Hepatocyte (in vitro differentiated cells): ENCODE results near the gene KLHL42. TPM values are rescaled to one million over a fixed set of nuclear protein-coding genes. Genes with fewer than 3 reads are reported as not detected.

ENCODE experiments used
- DNase-seq: peaks from one replicate; pipeline ENCODE4 v3.0.0-alpha.2; 2016; ENCODE audit warnings: low spot score
- H2AFZ ChIP-seq: fragments of 200-600 bp; sonication (generic); 2 replicates; pipeline ENCODE4 v1.6.0; 2016; ENCODE audit warnings: antibody characterized with exemption, mild to moderate bottlenecking
- H3K27ac ChIP-seq: fragments of 200-600 bp; sonication (generic); 2 replicates; pipeline ENCODE4 v1.5.1; 2016; ENCODE audit warnings: mild to moderate bottlenecking
- H3K27me3 ChIP-seq: fragments of 200-600 bp; sonication (generic); 2 replicates; pipeline ENCODE4 v1.6.1; 2016
- H3K36me3 ChIP-seq: fragments of 200-600 bp; sonication (generic); replicated peaks from 2 replicates; pipeline ENCODE4 v1.5.1; 2016; ENCODE audit warnings: low read depth; ENCODE audit not compliant: insufficient read depth
- H3K4me1 ChIP-seq: fragments of 200-600 bp; sonication (generic); 2 replicates; pipeline ENCODE4 v1.5.1; 2016; ENCODE audit warnings: mild to moderate bottlenecking, moderate library complexity; ENCODE audit not compliant: insufficient read depth
- H3K4me2 ChIP-seq: fragments of 200-600 bp; sonication (generic); 2 replicates; pipeline ENCODE4 v1.6.0; 2016
- H3K4me3 ChIP-seq: fragments of 200-600 bp; sonication (generic); 2 replicates; pipeline ENCODE4 v1.5.1; 2016; ENCODE audit warnings: mild to moderate bottlenecking
- H3K79me2 ChIP-seq: fragments of 200-600 bp; sonication (generic); 2 replicates; pipeline ENCODE4 v1.6.0; 2017; ENCODE audit warnings: mild to moderate bottlenecking
- H3K9me2 ChIP-seq: fragments of 200-600 bp; sonication (generic); replicated peaks from 2 replicates; pipeline ENCODE4 v1.6.0; 2017; ENCODE audit warnings: mild to moderate bottlenecking; ENCODE audit not compliant: insufficient read depth
- H3K9me3 ChIP-seq: fragments of 200-600 bp; sonication (generic); 2 replicates; pipeline ENCODE4 v1.5.1; 2016; ENCODE audit warnings: low read depth, mild to moderate bottlenecking
- H4K20me1 ChIP-seq: fragments of 200-600 bp; sonication (generic); 2 replicates; pipeline ENCODE4 v1.6.0; 2016; ENCODE audit warnings: mild to moderate bottlenecking; ENCODE audit not compliant: insufficient read depth, poor library complexity, severe bottlenecking
- CTCF ChIP-seq: fragments of 200-600 bp; sonication (generic); IDR thresholded peaks from 2 replicates; pipeline ENCODE4 v1.5.1; 2016; ENCODE audit warnings: antibody characterized with exemption, mild to moderate bottlenecking; ENCODE audit not compliant: poor library complexity
- EZH2 ChIP-seq: fragments of 200-600 bp; sonication (generic); IDR thresholded peaks from 2 replicates; pipeline ENCODE4 v1.6.1; 2016; ENCODE audit warnings: antibody characterized with exemption, mild to moderate bottlenecking, borderline replicate concordance
- EZH2phosphoT487 ChIP-seq: fragments of 200-600 bp; sonication (generic); IDR thresholded peaks from one replicate; pipeline ENCODE4 v1.6.1; 2018; ENCODE audit warnings: antibody characterized with exemption, mild to moderate bottlenecking, low read depth, moderate library complexity; ENCODE audit not compliant: unreplicated experiment, severe bottlenecking
- polyA plus RNA-seq: library from polyadenylated mRNA; unstranded; fragments of >200 nt; fragmentation: Nextera tagmentation; extraction: Ambion mirVana; gene quantifications from 2 replicates; pipeline ENCODE4 v1.2.1, GENCODE V29; 2016
- small RNA-seq: library from RNA; depleted of rRNA; stranded (forward); fragments of <200 nt; gene quantifications from one replicate; pipeline ENCODE3, GENCODE V24; 2014
- total RNA-seq: library from RNA; depleted of rRNA; stranded (reverse); fragments of >200 nt; gene quantifications from 2 replicates; pipeline ENCODE4 v1.2.3, GENCODE V29; 2014

KLHL42 gene
- total and polyA plus RNA-seq, 2 experiments from 2014 or later = 13.5 to 14.4 TPM

DNA sequence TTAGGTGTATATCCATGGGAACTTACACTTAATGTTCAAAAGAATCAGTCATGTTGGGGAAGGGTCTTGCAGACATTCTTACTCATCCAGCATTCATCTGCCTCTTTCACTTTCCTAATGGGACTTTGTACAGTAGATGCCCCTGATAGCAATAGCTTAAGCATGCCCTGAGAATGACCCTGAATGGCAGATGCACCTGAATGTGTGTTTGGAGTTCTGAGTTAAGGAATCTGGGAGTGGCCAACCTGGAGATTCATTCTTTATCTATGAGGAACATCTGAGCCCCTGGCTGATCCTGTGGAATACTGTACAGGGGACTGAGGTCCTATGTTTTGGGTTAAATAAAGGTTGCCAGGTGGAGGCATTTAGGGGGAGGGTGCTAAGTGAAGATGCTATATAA, 71.3 kb downstream of the KLHL42 start:
- Histone ChIP-seq H3K36me3 (no peaks in the 10 kb centered on the region), H3K4me3 (no peak overlapping the region), H2AFZ (no peak overlapping the region), H3K27ac (no peak overlapping the region), H3K9me2 (no peaks in the 10 kb centered on the region), H4K20me1 (no peaks in the 10 kb centered on the region), H3K27me3 (no peaks in the 10 kb centered on the region), H3K4me1 (no peaks in the 10 kb centered on the region), H3K79me2 (no peaks in the 10 kb centered on the region), H3K9me3 (no peaks in the 10 kb centered on the region), H3K4me2 (no peak overlapping the region)
- no peak for DNase-seq
- no peak for TF ChIP-seq CTCF
- no peak for TF ChIP-seq EZH2
- no peak for TF ChIP-seq EZH2phosphoT487

DNA sequence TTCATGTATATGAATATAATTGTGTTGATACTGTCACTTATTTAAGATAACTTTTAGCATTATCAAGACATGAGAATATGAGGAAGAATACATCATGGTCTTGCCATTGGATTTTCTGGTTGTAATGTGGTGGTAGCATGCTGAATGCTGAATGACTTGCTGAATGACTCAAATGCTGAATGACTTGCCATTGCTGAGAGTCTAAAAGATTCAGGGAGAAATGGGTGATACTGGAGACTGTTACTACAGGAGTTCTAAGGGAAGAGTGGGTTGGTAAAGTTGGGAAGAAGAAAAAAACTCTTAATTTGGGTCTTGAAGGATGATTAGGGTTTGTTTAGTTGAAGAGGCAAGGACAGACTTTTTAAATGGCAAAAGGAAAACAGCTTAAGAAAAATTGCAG, 72.1 kb downstream of the KLHL42 start:
- H3K36me3 ChIP-seq = no peaks in the 10 kb centered on the region

More for the DNA sequence above, 72.1 kb downstream of the KLHL42 start:
- no peak overlapping the region for H3K27ac ChIP-seq
- H3K9me2 ChIP-seq = no peaks in the 10 kb centered on the region
- no peaks in the 10 kb centered on the region for H3K27me3 ChIP-seq
- DNase-seq = no peak
- no peak overlapping the region for H3K4me3 ChIP-seq
- no peak overlapping the region for H3K4me2 ChIP-seq
- H3K79me2 ChIP-seq = no peaks in the 10 kb centered on the region
- H3K4me1 ChIP-seq = no peaks in the 10 kb centered on the region
- no peaks in the 10 kb centered on the region for H3K9me3 ChIP-seq
- no peaks in the 10 kb centered on the region for H4K20me1 ChIP-seq
- H2AFZ ChIP-seq = no peak overlapping the region
- no peak for TF ChIP-seq EZH2phosphoT487
- TF ChIP-seq EZH2 = no peak
- no peak for TF ChIP-seq CTCF

Small RNAs within 50 kb of the gene (small RNA-seq; reads per million reads assigned to genes)
- gene RF00019 (not detected), gene RF02271 (not detected)

Other genes with a start within 250 kb of the KLHL42 start
- gene REP15, start 83.8 kb upstream of the KLHL42 start, total RNA-seq = 1.6 and 4.7 TPM in 2 replicates
- gene REP15, start 83.8 kb upstream of the KLHL42 start, polyA plus RNA-seq = 0.43 and 1.2 TPM in 2 replicates
- 88.1 and 95.8 TPM in 2 replicates for gene MRPS35, start 69.4 kb upstream of the KLHL42 start, total RNA-seq
- 50.7 and 67.4 TPM in 2 replicates for gene MRPS35, start 69.4 kb upstream of the KLHL42 start, polyA plus RNA-seq
- 0.63 TPM in 1 of 2 replicates, not detected in the other for gene MANSC4, start within 50 bp of the KLHL42 start, total RNA-seq
- not detected in 2 replicates for gene MANSC4, start within 50 bp of the KLHL42 start, polyA plus RNA-seq
- gene PTHLH, start 192.5 kb downstream of the KLHL42 start, total RNA-seq = 1.8 and 4.5 TPM in 2 replicates
- gene PTHLH, start 192.5 kb downstream of the KLHL42 start, polyA plus RNA-seq = 2.7 and 3.1 TPM in 2 replicates